ENCODE data around the gene TNFRSF4. TPM values are rescaled to one million over a fixed set of nuclear protein-coding genes. Genes with fewer than 3 reads are reported as not detected.

TNFRSF4 gene
- total and polyA plus RNA-seq, 2 of the 8 experiments (the other 6 are each of a cell fraction or from before 2014, with no cell fraction given): 0.06 TPM; not detected in 1

- WGBS, 2 experiments (ENCODE audit: extremely low coverage in 1 of 2, insufficient coverage in 1 of 2, insufficient read length in 1 of 2, insufficient replicate concordance in 2 of 2, low coverage in 1 of 2, low lambda C conversion rate in 2 of 2, missing lambda C conversion rate in 1 of 2): 94% methylated on average over 19 of the region's 30 CpGs; no CpG with 5 or more reads in 1 of the 2 experiments
- H3K14ac ChIP-seq (ENCODE audit: insufficient read length): no peak overlapping the region
- H3K18ac ChIP-seq (ENCODE audit: extremely low read depth, low read length): no peak overlapping the region
- no peak overlapping the region for H3K9ac ChIP-seq (replicated peaks in 1 of 4; ENCODE audit: extremely low read depth in 1 of 4, low read depth in 3 of 4, low read length in 3 of 4)
- H3K4ac ChIP-seq (replicated peaks; ENCODE audit: insufficient read length, low read depth, low read length): no peak overlapping the region
- H3K27ac ChIP-seq (ENCODE audit: low read depth, low read length): no peak overlapping the region
- H3K36me3 ChIP-seq (ENCODE audit: control insufficient read depth in 2 of 4, insufficient read depth in 4 of 4, low read length in 3 of 4): no peaks in the 10 kb centered on the region
- no peak overlapping the region for H2BK20ac ChIP-seq (ENCODE audit: low read length)
- ChIA-PET CTCF (ENCODE audit: partially characterized antibody) (interaction anchor here (1.1 kb wide), 2 partner anchors 20 to 122 kb away, joined by 3 to 5 read pairs; no protein-coding TSS in a partner anchor), POLR2A (ENCODE audit: partially characterized antibody) (interaction anchor here (0.8 kb wide), 1 partner anchor 213 kb away, joined by 3 read pairs; no protein-coding TSS in a partner anchor)
- no peak overlapping the region for H2BK12ac ChIP-seq (ENCODE audit: low read depth, low read length)
- no peak overlapping the region for H3K56ac ChIP-seq (replicated peaks; ENCODE audit: insufficient read length, low read depth, low read length)
- H2BK120ac ChIP-seq (replicated peaks; ENCODE audit: low read depth, low read length): no peak overlapping the region
- H3K4me1 ChIP-seq (replicated peaks in 1 of 4; ENCODE audit: control insufficient read depth in 3 of 4, insufficient read depth in 4 of 4, low read length in 3 of 4): peaks cover 0 to 10% (median 1%) of the 10 kb centered on the region in 4 experiments; a peak in 5 of 7 replicates
- H3K23ac ChIP-seq (ENCODE audit: insufficient read length): no peak overlapping the region
- H3K79me1 ChIP-seq (ENCODE audit: low read depth, low read length): no peaks in the 10 kb centered on the region
- H3K23me2 ChIP-seq (ENCODE audit: low read depth, low read length): no peaks in the 10 kb centered on the region; the same call in 1 of the 2 replicates
- no peak for FAIRE-seq
- H3K9me3 ChIP-seq (ENCODE audit: insufficient read depth in 2 of 2, low read depth in 1 of 2, low read length in 1 of 2): no peaks in the 10 kb centered on the region
- H4K8ac ChIP-seq (ENCODE audit: extremely low read depth, insufficient read depth, low read length): peak overlapping the region; percentile 25; the same call in 1 of the 2 replicates
- H4K20me1 ChIP-seq (replicated peaks in 1 of 2; ENCODE audit: control insufficient read depth in 1 of 2, insufficient read depth in 2 of 2, low read length in 2 of 2): peaks cover 4 to 9% of the 10 kb centered on the region in 2 experiments
- no peak overlapping the region for H3K4me3 ChIP-seq (ENCODE audit: extremely low read depth in 1 of 4, insufficient read depth in 2 of 4, low read depth in 3 of 4, low read length in 4 of 4)
- H4K91ac ChIP-seq (replicated peaks; ENCODE audit: insufficient read length, low read length): no peak overlapping the region
- H3K79me2 ChIP-seq (ENCODE audit: control insufficient read depth in 1 of 2, insufficient read depth in 2 of 2, low read length in 2 of 2): no peaks in the 10 kb centered on the region; a peak in 1 of 4 replicates
- no peak for DNase-seq (ENCODE audit: low read depth in 1 of 2, low spot score in 2 of 2)
- no peak overlapping the region for H4K5ac ChIP-seq (ENCODE audit: insufficient read length, low read depth, low read length)
- no peak for TF ChIP-seq YY1 (IDR thresholded peaks at IDR 0.05; ENCODE audit: low read depth, low read length)
- TF ChIP-seq ZNF274 (IDR thresholded peaks at IDR 0.05; ENCODE audit: borderline replicate concordance, extremely low read depth, low read length): no peak
- TF ChIP-seq, protein P1, sequence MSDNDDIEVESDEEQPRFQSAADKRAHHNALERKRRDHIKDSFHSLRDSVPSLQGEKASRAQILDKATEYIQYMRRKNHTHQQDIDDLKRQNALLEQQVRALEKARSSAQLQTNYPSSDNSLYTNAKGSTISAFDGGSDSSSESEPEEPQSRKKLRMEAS (IDR thresholded peaks at IDR 0.05): no peak
- TF ChIP-seq, protein P2, sequence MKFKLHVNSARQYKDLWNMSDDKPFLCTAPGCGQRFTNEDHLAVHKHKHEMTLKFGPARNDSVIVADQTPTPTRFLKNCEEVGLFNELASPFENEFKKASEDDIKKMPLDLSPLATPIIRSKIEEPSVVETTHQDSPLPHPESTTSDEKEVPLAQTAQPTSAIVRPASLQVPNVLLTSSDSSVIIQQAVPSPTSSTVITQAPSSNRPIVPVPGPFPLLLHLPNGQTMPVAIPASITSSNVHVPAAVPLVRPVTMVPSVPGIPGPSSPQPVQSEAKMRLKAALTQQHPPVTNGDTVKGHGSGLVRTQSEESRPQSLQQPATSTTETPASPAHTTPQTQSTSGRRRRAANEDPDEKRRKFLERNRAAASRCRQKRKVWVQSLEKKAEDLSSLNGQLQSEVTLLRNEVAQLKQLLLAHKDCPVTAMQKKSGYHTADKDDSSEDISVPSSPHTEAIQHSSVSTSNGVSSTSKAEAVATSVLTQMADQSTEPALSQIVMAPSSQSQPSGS (IDR thresholded peaks at IDR 0.05; ENCODE audit: low read length): no peak
- no peak overlapping the region for H2BK5ac ChIP-seq (ENCODE audit: low read depth, low read length)
- no peak overlapping the region for H2AK5ac ChIP-seq (ENCODE audit: low read depth, low read length)
- H3K27me3 ChIP-seq (replicated peaks in 1 of 4; ENCODE audit: control insufficient read depth in 3 of 4, extremely low read depth in 1 of 4, insufficient read depth in 3 of 4, low read length in 3 of 4): peaks cover 2 to 19% (median 11%) of the 10 kb centered on the region in 4 experiments; a peak in 6 of 7 replicates
- no peak overlapping the region for H2BK15ac ChIP-seq (ENCODE audit: low read length)
- no peak overlapping the region for H2AFZ ChIP-seq (ENCODE audit: low read length)
- H3K4me2 ChIP-seq (ENCODE audit: insufficient read depth in 1 of 2, low read depth in 2 of 2, low read length in 2 of 2): no peak overlapping the region
Observed at GRCh38 chr1:1244192-1244811, 30.3 kb upstream of the TNFRSF4 start.
